Endometrium (tissue), 2 donors: ENCODE data around the gene STRN4.

ENCODE experiments used
- FAIRE-seq: peaks from 2 replicates; lab custom pipeline; 2012; peaks lifted over from hg19 to GRCh38; lab: Jason Lieb, UNC
- donor health status: control.
- donor health status: control.

STRN4 gene

DNA sequence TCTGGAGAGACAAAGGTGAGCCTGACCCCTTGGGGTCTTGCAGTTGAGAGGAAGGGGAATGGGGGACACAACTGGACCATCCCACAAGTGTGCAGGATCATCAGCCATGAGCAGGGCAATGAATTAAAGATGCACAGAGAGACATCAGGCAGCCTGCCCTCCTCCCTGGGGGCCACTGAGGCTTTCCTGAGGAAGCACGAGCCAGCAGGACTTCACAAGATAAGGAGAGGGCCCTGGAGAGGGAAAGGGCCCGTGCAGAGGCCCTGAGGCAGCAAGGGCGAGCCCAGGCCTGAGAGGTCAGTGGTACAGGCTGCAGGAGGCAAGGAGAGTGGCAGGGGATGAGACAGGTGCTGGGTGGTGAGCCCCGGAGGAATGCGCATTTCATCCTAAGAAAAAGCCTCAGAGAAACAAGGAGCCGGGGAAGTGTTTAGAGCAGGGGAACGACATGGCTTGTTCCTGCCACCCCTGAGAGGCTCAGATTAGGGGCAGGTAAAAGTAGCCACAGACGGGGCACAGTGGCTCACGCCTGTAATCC, 20.3 kb downstream of the STRN4 start:
- no peak for FAIRE-seq

GRCh38 chr19:46725036-46725820, 21.0 kb downstream of the STRN4 start:
- FAIRE-seq = no peak

DNA sequence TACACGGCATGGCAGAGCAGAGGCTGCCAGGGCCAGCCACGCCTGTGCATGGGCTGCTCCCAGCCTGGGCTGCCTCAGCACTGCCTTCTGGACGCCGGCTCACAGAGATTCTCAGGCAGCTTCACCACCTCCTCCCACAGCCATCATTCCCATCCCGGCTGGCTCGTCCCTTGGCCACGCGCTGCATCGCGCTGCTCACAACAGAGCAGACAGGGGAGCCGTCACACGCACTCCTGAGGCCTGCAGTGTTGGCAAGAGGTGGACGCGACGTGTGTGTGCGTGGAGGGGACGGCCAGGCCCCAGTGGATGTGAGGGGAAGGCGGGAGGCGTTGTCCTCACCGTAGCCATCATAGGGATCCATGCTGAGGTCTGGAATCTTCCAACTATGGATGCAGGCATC, 21.8 kb downstream of the STRN4 start:
- FAIRE-seq = no peak

DNA sequence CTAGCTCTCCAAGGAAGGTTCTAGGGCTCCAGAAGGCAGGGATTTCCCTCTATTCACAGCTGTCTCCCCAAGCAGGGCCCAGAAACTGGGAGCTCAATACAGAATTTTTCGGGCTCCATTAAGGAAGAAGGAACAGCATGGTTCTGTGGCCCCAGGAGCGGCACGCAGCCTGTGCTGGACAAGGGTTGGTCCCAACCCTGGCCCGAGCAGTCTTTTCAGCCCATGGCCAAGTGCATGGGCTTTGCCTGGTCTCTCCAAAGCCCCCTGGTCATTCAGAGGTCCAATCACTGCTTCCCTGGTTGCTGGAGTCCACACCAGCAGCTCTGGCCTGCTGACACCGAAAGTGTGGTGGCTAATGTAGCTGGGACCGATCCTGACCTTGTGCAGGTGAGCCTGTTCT, 22.8 kb downstream of the STRN4 start:
- no peak for FAIRE-seq

- no peak for FAIRE-seq
Measured at GRCh38 chr19:46723023-46723461, 23.2 kb downstream of the STRN4 start.

GRCh38 chr19:46722421-46723022, 23.7 kb downstream of the STRN4 start:
- FAIRE-seq = no peak

- FAIRE-seq = no peak
Measured at GRCh38 chr19:46722004-46722380, 24.3 kb downstream of the STRN4 start.

- FAIRE-seq = no peak
Measured at GRCh38 chr19:46721269-46722003, 24.8 kb downstream of the STRN4 start.

DNA sequence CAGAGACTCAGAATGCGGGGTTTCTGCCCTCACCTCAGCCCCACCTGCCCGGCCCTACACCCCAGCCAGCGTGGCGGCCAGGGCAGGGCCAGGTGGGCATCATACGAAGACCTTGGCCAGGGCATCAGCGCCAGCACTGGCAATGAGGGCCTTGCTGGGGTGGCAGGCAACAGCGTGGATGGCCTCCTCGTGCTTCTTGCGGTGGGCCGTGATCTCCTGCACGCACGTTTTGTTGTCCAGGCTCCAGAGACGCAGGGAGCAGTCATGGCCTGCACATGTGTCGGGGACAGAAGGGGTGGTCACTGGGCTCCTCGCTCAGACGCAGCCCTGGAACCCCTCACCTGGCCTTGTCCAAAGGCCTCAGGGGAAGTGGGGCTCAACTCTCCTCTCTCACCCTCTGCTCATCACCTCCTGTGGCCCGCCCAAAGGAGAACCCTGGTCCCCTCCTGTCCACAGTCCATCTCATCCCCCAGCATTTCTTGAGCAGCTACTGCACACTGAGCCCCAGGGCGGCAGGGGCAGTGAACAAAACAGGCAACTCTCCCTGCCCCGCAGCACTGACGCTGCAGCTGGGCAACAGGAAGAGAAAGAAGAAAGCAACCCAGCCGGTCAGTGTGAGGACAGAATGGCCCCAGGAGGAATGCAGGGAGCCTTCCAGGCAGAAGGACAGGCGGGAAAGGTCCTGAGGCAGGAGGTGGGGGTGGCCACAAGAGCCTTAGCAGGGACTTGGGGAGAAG, 25.6 kb downstream of the STRN4 start:
- no peak for FAIRE-seq

DNA sequence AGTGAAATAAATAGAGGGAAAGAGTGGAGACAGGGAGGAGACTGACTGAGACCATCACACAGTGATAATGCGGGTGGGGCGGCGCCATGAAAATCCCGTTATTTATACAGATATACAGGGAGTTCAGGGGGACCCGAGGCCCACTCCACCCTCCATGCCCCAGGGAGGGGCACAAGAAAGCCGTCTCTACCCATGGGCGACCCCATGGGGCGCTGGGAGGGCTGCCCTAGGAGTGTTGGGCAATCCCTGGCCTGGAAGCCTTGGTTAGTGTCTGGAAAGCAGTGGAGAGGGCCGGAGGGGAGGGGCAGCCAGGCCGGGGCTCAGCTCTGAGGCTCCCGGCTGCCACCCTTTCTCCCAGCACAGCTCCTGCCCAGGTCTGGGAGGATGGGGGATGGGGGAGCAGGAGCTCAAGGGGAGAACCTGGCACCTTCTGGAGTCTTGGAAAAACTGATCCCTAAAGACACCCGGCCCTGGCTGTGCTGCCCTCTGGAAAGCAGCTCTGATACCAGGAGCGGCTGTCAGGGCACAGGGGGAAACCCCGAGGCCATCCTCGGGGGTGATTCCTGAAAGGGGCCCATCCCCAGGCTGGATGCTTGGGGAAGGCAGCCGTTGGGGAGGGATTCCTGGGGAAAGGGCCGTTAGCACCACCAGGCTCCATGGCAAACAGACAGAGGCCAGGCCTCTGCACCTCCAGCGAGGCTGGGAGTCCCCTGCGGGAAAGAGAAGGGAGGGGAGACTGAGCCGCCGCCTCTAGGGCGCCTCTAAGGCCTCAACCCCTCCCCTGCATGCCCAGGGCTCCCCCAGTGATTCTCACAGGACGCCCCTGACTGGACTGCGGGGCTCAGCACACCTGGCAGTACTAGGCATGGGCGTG, 26.4 kb downstream of the STRN4 start:
- FAIRE-seq = no peak

- no peak for FAIRE-seq
Measured at GRCh38 chr19:46718934-46719622, 27.2 kb downstream of the STRN4 start.

DNA sequence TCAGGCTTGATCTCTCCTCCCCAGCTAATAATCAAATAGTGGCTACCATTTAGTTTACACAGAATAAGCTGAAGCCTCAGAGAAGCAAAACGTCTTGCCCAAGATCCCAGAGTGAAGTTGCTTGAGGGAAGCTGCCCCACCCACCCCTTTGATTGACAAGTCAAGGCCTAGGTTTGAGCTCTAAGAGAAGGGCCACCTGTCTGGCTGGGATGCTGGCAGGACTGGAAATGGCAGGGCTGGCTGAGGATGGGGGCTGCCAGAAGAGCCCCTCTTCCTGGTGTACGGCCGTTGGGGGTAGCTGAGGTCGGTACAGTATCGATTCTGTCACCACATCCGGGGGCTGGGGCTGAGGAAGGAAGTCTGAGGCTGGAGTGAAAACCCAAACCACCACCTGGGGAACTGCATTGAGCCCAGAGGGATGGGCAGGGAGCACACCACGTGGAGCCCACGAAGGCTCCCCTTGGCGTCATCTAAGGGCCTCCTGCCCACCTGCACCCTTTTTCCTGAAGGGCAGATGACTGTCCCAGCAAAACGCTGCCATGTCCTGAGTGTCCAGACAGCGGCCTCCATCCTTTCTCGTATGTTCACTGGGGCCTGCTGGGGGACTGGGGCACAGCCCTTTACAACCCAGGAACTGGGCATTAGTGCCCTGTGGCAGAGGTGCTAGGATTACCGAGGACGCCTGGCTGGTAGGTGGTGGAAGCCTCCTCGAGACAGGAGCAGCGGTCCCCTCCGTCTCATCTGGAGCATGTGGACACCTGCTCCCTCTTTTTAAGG, 27.9 kb downstream of the STRN4 start:
- FAIRE-seq = no peak

DNA sequence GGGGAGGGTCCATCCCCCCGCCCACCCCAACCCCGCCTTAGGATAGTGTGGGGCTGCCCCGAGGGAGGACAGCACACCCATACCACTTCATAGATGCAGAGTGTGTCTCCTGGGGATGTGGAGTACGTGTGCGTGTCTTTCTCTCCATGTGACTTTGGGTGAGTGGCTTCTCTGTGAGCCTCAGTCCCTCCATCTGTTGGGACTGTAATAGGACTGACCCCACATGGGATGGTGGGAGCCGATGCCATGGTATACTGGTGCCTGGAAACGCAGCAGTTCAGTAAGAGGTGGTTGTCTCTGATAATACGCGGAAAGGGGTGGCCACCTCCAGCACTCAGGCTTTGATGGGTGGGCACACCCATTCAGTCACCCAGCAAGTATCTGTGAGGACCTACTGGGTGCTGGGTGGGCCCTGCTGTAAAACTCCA, 28.5 kb downstream of the STRN4 start:
- FAIRE-seq = no peak

DNA sequence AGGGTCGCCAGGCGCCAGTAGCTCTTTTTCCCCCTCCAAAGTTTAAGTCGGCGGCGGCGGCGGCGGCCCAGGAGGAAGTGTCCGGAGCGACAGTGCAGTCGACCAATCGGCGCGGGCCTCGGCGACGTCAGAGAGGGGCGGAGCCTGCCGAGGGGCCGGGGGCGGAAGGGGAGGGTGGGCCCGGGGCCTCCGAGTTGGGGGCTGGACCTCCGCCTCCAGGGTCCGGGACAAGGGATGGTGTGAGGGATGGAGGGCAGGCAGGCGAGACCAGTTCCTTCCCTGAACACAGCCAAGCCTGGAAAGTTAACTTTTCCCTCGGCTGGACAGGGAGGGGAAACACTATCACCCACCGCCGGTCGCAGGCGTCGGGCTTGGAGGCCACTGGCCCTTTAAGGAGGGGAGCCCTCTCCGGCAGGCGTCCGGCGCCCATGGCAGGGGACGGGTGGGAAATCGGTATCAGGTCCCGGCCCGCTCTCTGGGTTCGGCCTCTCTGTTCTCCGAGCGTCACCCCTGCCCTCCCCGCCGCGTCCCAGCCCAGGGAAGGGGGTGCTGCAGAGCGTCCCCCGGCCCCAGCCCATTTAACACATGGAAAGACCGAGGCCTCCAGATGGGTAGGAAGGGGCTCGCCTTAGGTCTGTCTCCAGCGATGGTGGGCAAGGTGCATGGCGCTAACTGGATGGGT, 29.1 kb downstream of the STRN4 start, which contains the start of gene PRKD2:
PRKD2 (minus strand) TSS at position 81 of the 682 bp plus-strand sequence. CDS start 744 bp downstream, outside the sequence.
- no peak for FAIRE-seq

DNA sequence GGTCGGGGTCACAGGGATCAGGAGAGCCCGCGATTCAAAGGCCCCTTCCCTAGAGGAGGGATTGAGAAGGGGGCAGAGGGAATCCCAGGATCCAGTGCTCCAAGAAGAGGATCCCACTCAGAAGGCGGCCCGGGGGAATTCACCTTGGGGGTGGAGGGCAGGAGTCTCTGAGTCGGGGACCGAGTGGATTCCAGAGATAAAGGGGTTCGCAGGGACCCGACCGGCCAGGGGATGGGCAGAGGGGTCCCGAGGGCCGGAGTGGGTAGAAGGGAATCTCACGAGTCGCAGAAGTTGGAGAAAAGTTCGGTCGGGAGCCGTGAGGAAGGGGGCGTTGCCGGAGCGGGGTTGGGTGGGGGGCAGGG, 29.6 kb downstream of the STRN4 start:
- FAIRE-seq = no peak

DNA sequence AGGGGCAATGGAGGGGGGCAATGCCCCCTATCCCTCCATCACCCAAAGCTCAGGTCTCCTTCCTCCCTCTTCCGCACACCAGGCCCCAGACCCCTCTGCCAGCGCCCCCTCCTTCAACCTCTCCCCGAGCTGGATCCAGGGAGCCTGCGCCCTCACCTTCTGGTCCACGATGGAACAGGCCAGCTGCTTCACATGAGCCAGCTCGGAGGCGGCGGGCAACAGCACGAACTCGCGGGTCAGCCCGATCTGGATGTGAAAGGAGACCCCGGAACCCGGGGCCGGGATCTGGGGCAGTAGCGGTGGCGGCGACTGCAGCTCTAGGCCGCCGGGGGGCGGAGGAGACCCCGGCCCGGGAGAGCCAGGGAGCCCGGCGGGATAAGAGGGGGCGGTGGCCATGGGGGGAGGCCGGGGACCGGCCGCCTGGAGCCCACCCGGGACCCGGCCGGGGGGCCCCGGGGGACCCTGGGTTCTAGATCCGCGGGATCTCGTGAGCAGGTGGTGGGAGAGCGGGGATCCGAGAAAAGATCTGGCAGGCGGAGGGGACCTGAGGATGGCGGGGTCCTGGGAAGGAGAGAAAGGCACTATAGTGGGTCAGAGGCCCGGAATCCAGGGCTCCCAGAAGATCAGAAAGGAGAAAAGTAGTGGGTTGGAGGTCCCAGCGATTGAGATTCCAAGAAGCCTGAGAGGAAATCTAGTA, 30.1 kb downstream of the STRN4 start:
- no peak for FAIRE-seq

DNA sequence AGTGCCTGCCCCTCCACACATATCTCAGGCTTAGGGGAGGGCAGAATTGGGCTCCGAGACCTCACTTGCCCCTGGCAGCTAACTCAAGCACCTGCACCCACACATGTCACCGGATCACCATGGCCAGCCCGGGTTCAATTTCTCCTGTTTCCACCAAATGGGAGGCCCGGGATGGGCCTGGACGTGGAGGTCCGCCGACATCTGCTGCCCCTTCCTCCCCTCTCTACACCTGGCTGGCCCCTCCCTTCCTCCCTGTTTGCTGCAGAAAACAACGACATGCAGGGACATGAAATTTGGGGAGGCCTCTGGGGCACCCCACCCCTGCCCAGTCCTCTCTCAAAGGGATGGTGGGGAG, 30.7 kb downstream of the STRN4 start:
- FAIRE-seq = no peak

- no peak for FAIRE-seq
Measured at GRCh38 chr19:46714444-46715106, 31.7 kb downstream of the STRN4 start.
